Vagina (tissue), 2 donors: ENCODE data around the gene TENT5A. TPM values are rescaled to one million over a fixed set of nuclear protein-coding genes. Genes with fewer than 3 reads are reported as not detected.

Experiments used
- DNase-seq, 2 donors: peaks; one replicate each; pipeline ENCODE4 v3.0.0-alpha.2; 2017; ENCODE audit errors: extremely low spot score in 2 of 2
- H3K27ac ChIP-seq: fragments of 200-600 bp; sonication (generic); one replicate; pipeline ENCODE4 v1.5.1; 2019
- H3K27me3 ChIP-seq: fragments of 200-600 bp; sonication (generic); one replicate; pipeline ENCODE4 v1.5.1; 2019
- H3K36me3 ChIP-seq, 2 donors: fragments of 200-600 bp; sonication (generic); one replicate each; pipeline ENCODE4 v1.5.1; 2017 to 2019
- H3K4me1 ChIP-seq: fragments of 200-600 bp; sonication (generic); one replicate; pipeline ENCODE4 v1.5.1; 2019
- H3K4me3 ChIP-seq, 2 donors: fragments of 200-600 bp; sonication (generic); 1 replicate in 1 of 2; 2 replicates in 1 of 2; pipeline ENCODE4 v1.5.1; 2016 to 2019
- H3K9me3 ChIP-seq: fragments of 200-600 bp; sonication (generic); one replicate; pipeline ENCODE4 v1.5.1; 2019
- CTCF ChIP-seq, 3 experiments: fragments of 450-650 bp in 2 of 3; fragments of 200-600 bp in 1 of 3; sonication (generic) in 1 of 3; IDR thresholded peaks; one replicate each; pipeline ENCODE4 v1.5.1; 2017 to 2019; ENCODE audit warnings: antibody characterized with exemption in 3 of 3, mild to moderate bottlenecking in 2 of 3, moderate library complexity in 2 of 3
- POLR2A ChIP-seq, 2 donors: fragments of 450-650 bp; IDR thresholded peaks; one replicate each; pipeline ENCODE4 v1.6.1; 2017; ENCODE audit warnings: antibody characterized with exemption in 2 of 2, mild to moderate bottlenecking in 2 of 2, moderate library complexity in 2 of 2
- POLR2AphosphoS5 ChIP-seq, 2 donors: sonication (generic); formaldehyde crosslinking; IDR thresholded peaks; one replicate each; pipeline ENCODE4 v1.9.0; 2017; ENCODE audit warnings: antibody characterized with exemption in 2 of 2, mild to moderate bottlenecking in 2 of 2, low read depth in 1 of 2; ENCODE audit not compliant: insufficient read depth in 1 of 2
- intact Hi-C: fragments of 100-400 bp; cut with DNase I; formaldehyde crosslinking; loops from one replicate; pipeline ENCODE4 v1.15.1; 2023
- total RNA-seq: library from RNA; depleted of rRNA; stranded (reverse); fragments of >200 nt; gene quantifications from one replicate; pipeline ENCODE4 v1.2.3, GENCODE V29; 2016

The TENT5A gene
- total RNA-seq, 1 donor from 2014 or later: 20.6 TPM

DNA sequence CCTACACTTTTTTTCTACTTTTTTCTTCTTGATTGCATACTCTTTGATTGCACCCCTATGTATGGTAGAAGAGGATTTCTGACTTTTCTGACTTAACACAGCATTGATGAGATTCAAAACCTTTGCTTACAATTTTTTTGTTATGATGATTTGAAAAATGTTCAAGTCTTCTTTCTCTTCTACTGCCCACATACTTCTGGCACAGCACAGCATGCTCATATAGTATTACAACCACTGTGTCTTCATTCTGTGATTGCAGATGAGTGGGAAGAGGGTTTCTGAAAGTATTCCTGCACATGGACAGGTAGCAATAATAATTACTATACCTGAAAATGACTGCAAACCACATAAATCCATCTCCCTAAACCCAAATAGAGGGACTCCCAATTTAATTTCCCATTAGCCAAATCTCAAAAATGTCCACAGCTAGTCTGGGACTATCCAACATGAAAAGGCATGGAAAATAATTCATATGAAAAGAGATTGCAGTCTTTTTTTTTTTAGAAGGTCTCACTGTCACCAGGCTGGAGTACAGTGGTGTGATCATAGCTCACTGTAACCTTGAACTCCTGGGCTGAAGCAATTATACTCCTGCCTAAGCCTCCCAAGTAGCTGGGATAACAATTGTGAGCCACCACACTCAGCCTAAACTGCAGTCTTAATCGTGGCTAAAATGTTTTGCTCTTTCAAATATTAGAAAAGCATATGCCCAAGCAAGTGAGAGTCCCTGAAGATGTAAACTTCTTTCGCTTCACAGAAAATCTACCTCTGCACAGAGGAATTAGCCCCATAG lies 15.9 kb upstream of the TENT5A start:
- peaks cover 20% of the 10 kb centered on the region for H3K4me1 ChIP-seq
- no peak overlapping the region for H3K27ac ChIP-seq
- H3K9me3 ChIP-seq: no peaks in the 10 kb centered on the region
- no peak overlapping the region for H3K4me3 ChIP-seq
- H3K36me3 ChIP-seq: no peaks in the 10 kb centered on the region
- H3K27me3 ChIP-seq: no peaks in the 10 kb centered on the region
- intact Hi-C loops: loop anchor here (10.0 kb wide), 1 partner anchor 126 kb away; no protein-coding TSS in a partner anchor
- TF ChIP-seq CTCF (IDR thresholded peaks at IDR 0.05) (no peak), POLR2A (IDR thresholded peaks at IDR 0.05) (no peak), POLR2AphosphoS5 (IDR thresholded peaks at IDR 0.05; ENCODE audit: insufficient read depth in 1 of 2, low read depth in 1 of 2) (no peak)
- no peak for DNase-seq

- H3K27ac ChIP-seq: no peak overlapping the region
- no peak overlapping the region for H3K4me3 ChIP-seq
- no peaks in the 10 kb centered on the region for H3K9me3 ChIP-seq
- no peak for DNase-seq
- H3K27me3 ChIP-seq: no peaks in the 10 kb centered on the region
- intact Hi-C loops: loop anchor here (10.0 kb wide), 1 partner anchor 127 kb away; no protein-coding TSS in a partner anchor
- no peak for TF ChIP-seq POLR2AphosphoS5 (IDR thresholded peaks at IDR 0.05; ENCODE audit: insufficient read depth in 1 of 2, low read depth in 1 of 2)
- no peak for TF ChIP-seq POLR2A (IDR thresholded peaks at IDR 0.05)
- TF ChIP-seq CTCF (IDR thresholded peaks at IDR 0.05): no peak
- H3K4me1 ChIP-seq: peaks cover 20% of the 10 kb centered on the region
- H3K36me3 ChIP-seq: no peaks in the 10 kb centered on the region
These were observed 14.8 kb upstream of the TENT5A start for GRCh38 chr6:81767163-81767891.

GRCh38 chr6:81766482-81767069 lies 14.1 kb upstream of the TENT5A start:
- H3K4me3 ChIP-seq: no peak overlapping the region
- peaks cover 20% of the 10 kb centered on the region for H3K4me1 ChIP-seq
- no peaks in the 10 kb centered on the region for H3K27me3 ChIP-seq
- no peaks in the 10 kb centered on the region for H3K9me3 ChIP-seq
- no peak for DNase-seq
- no peaks in the 10 kb centered on the region for H3K36me3 ChIP-seq
- H3K27ac ChIP-seq: peak overlapping the region; percentile 21
- no peak for TF ChIP-seq POLR2AphosphoS5 (IDR thresholded peaks at IDR 0.05; ENCODE audit: insufficient read depth in 1 of 2, low read depth in 1 of 2)
- no peak for TF ChIP-seq CTCF (IDR thresholded peaks at IDR 0.05)
- no peak for TF ChIP-seq POLR2A (IDR thresholded peaks at IDR 0.05)
- intact Hi-C loops: loop anchor here (10.0 kb wide), 1 partner anchor 128 kb away; no protein-coding TSS in a partner anchor

GRCh38 chr6:81764531-81764930 lies 12.1 kb upstream of the TENT5A start:
- no peak overlapping the region for H3K4me3 ChIP-seq
- H3K9me3 ChIP-seq: no peaks in the 10 kb centered on the region
- no peak for DNase-seq
- intact Hi-C loops: loop anchor here (10.0 kb wide), 1 partner anchor 130 kb away; no protein-coding TSS in a partner anchor
- TF ChIP-seq POLR2AphosphoS5 (IDR thresholded peaks at IDR 0.05; ENCODE audit: insufficient read depth in 1 of 2, low read depth in 1 of 2): no peak
- no peaks in the 10 kb centered on the region for H3K27me3 ChIP-seq
- H3K27ac ChIP-seq: no peak overlapping the region
- no peaks in the 10 kb centered on the region for H3K36me3 ChIP-seq
- peaks cover 20% of the 10 kb centered on the region for H3K4me1 ChIP-seq

DNA sequence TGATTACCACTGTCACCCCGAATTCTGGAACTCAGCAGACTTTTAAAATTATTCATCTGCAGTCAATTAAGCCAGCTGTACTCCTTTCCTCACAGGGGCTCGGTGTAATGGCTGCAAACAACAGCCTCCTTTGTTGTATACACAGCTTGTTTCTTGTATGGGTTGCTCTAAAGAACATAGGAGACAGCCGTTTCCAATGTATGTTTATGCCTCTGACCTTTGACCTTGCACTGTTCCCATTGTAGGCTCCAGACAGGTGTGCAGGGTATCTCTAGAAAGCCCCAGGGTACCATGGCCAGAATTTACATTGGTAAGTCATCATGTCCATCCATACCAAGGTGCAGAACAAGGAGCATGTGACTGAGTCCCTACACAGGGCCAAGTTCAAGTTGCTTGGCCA lies 11.5 kb upstream of the TENT5A start:
- TF ChIP-seq POLR2A (IDR thresholded peaks at IDR 0.05): no peak
- no peak for TF ChIP-seq POLR2AphosphoS5 (IDR thresholded peaks at IDR 0.05; ENCODE audit: insufficient read depth in 1 of 2, low read depth in 1 of 2)
- no peak for TF ChIP-seq CTCF (IDR thresholded peaks at IDR 0.05)
- Histone ChIP-seq H3K27ac (no peak overlapping the region), H3K4me1 (peaks cover 20% of the 10 kb centered on the region), H3K27me3 (no peaks in the 10 kb centered on the region), H3K36me3 (no peaks in the 10 kb centered on the region), H3K4me3 (no peak overlapping the region), H3K9me3 (no peaks in the 10 kb centered on the region)
- intact Hi-C loops: loop anchor here (10.0 kb wide), 1 partner anchor 131 kb away; no protein-coding TSS in a partner anchor
- no peak for DNase-seq
